ENCODE results near the gene BEAN1. TPM values are rescaled to one million over a fixed set of nuclear protein-coding genes. Genes with fewer than 3 reads are reported as not detected.
A peak's percentile ranks its signal among the peaks of the same experiment; 100 is the strongest.

BEAN1 gene
- total and polyA plus RNA-seq, 5 donors from 2014 or later = 0.07 to 0.17 TPM; not detected in 3

GRCh38 chr16:66478733-66479511 is 51.8 kb downstream of the BEAN1 start:
- no peaks in the 10 kb centered on the region for H3K36me3 Mint-ChIP-seq
- Histone ChIP-seq H3K27me3 (ENCODE audit: control insufficient read depth, insufficient read depth, low read length) (no peaks in the 10 kb centered on the region), H3K4me3 (ENCODE audit: low read depth, low read length) (peak overlapping the region; percentile 15), H3K36me3 (ENCODE audit: control insufficient read depth, insufficient read depth, low read length) (no peaks in the 10 kb centered on the region), H3K27ac (ENCODE audit: insufficient read depth, low read length, poor library complexity, severe bottlenecking) (no peak overlapping the region), H3K4me1 (ENCODE audit: control insufficient read depth, insufficient read depth, low read length, poor library complexity, severe bottlenecking) (peaks cover 29% of the 10 kb centered on the region), H3K9me3 (ENCODE audit: control insufficient read depth in 2 of 2, low read length in 2 of 2) (no peaks in the 10 kb centered on the region)
- peak overlapping the region in 2 of 4 donors; percentile 53 to 74 for H3K4me3 Mint-ChIP-seq
- H3K27ac Mint-ChIP-seq = peak overlapping the region in 2 of 3 donors; percentile 21 to 92
- peak; percentile 49 to 88 (median 76) for DNase-seq
- no peaks in the 10 kb centered on the region for H3K9me3 Mint-ChIP-seq
- H3K27me3 Mint-ChIP-seq = no peaks in the 10 kb centered on the region
- peaks cover 5 to 48% (median 25%) of the 10 kb centered on the region in 4 donors for H3K4me1 Mint-ChIP-seq
- peak; percentile 83 to 84 for ATAC-seq (ENCODE audit: low read depth in 2 of 2)

GRCh38 chr16:66479661-66480264 is 52.7 kb downstream of the BEAN1 start:
- Histone ChIP-seq H3K4me1 (ENCODE audit: control insufficient read depth, insufficient read depth, low read length, poor library complexity, severe bottlenecking) (peaks cover 24% of the 10 kb centered on the region), H3K4me3 (ENCODE audit: low read depth, low read length) (no peak overlapping the region), H3K36me3 (ENCODE audit: control insufficient read depth, insufficient read depth, low read length) (no peaks in the 10 kb centered on the region), H3K9me3 (ENCODE audit: control insufficient read depth in 2 of 2, low read length in 2 of 2) (no peaks in the 10 kb centered on the region), H3K27ac (ENCODE audit: insufficient read depth, low read length, poor library complexity, severe bottlenecking) (no peak overlapping the region), H3K27me3 (ENCODE audit: control insufficient read depth, insufficient read depth, low read length) (no peaks in the 10 kb centered on the region)
- no peaks in the 10 kb centered on the region for H3K36me3 Mint-ChIP-seq
- no peaks in the 10 kb centered on the region for H3K9me3 Mint-ChIP-seq
- no peak overlapping the region for H3K27ac Mint-ChIP-seq
- no peaks in the 10 kb centered on the region for H3K27me3 Mint-ChIP-seq
- H3K4me1 Mint-ChIP-seq = peaks cover 3 to 43% (median 20%) of the 10 kb centered on the region in 4 donors
- DNase-seq (no peak), ATAC-seq (ENCODE audit: low read depth in 2 of 2) (no peak)
- peak overlapping the region in 1 of 4 donors; percentile 30 for H3K4me3 Mint-ChIP-seq

- H3K27me3 Mint-ChIP-seq = no peaks in the 10 kb centered on the region
- ATAC-seq (ENCODE audit: low read depth in 2 of 2) = no peak
- no peaks in the 10 kb centered on the region for H3K36me3 Mint-ChIP-seq
- no peaks in the 10 kb centered on the region for H3K9me3 ChIP-seq (ENCODE audit: control insufficient read depth in 2 of 2, low read length in 2 of 2)
- H3K4me1 ChIP-seq (ENCODE audit: control insufficient read depth, insufficient read depth, low read length, poor library complexity, severe bottlenecking) = peaks cover 20% of the 10 kb centered on the region
- peak overlapping the region in 1 of 3 donors; percentile 9 for H3K27ac Mint-ChIP-seq
- DNase-seq = no peak
- no peaks in the 10 kb centered on the region for H3K9me3 Mint-ChIP-seq
- H3K4me1 Mint-ChIP-seq = peaks cover 0 to 39% (median 17%) of the 10 kb centered on the region in 4 donors
- H3K4me3 Mint-ChIP-seq = no peak overlapping the region
- H3K27ac ChIP-seq (ENCODE audit: insufficient read depth, low read length, poor library complexity, severe bottlenecking) = no peak overlapping the region
- H3K4me3 ChIP-seq (ENCODE audit: low read depth, low read length) = no peak overlapping the region
- H3K27me3 ChIP-seq (ENCODE audit: control insufficient read depth, insufficient read depth, low read length) = no peaks in the 10 kb centered on the region
- no peaks in the 10 kb centered on the region for H3K36me3 ChIP-seq (ENCODE audit: control insufficient read depth, insufficient read depth, low read length)
These were observed 53.4 kb downstream of the BEAN1 start for GRCh38 chr16:66480265-66481080.

GRCh38 chr16:66481081-66481942 is 54.2 kb downstream of the BEAN1 start:
- no peaks in the 10 kb centered on the region for H3K9me3 Mint-ChIP-seq
- no peaks in the 10 kb centered on the region for H3K36me3 Mint-ChIP-seq
- peaks cover 20% of the 10 kb centered on the region for H3K4me1 ChIP-seq (ENCODE audit: control insufficient read depth, insufficient read depth, low read length, poor library complexity, severe bottlenecking)
- no peak overlapping the region for H3K4me3 ChIP-seq (ENCODE audit: low read depth, low read length)
- peak overlapping the region in 2 of 3 donors; percentile 9 to 26 for H3K27ac Mint-ChIP-seq
- H3K27me3 Mint-ChIP-seq = no peaks in the 10 kb centered on the region
- no peak for ATAC-seq (ENCODE audit: low read depth in 2 of 2)
- peaks cover 0 to 35% (median 17%) of the 10 kb centered on the region in 4 donors for H3K4me1 Mint-ChIP-seq
- H3K27me3 ChIP-seq (ENCODE audit: control insufficient read depth, insufficient read depth, low read length) = no peaks in the 10 kb centered on the region
- no peak for DNase-seq
- H3K9me3 ChIP-seq (ENCODE audit: control insufficient read depth in 2 of 2, low read length in 2 of 2) = no peaks in the 10 kb centered on the region
- no peak overlapping the region for H3K27ac ChIP-seq (ENCODE audit: insufficient read depth, low read length, poor library complexity, severe bottlenecking)
- H3K4me3 Mint-ChIP-seq = no peak overlapping the region
- H3K36me3 ChIP-seq (ENCODE audit: control insufficient read depth, insufficient read depth, low read length) = no peaks in the 10 kb centered on the region

GRCh38 chr16:66481943-66482390 is 54.9 kb downstream of the BEAN1 start:
- H3K9me3 Mint-ChIP-seq = no peaks in the 10 kb centered on the region
- Histone ChIP-seq H3K36me3 (ENCODE audit: control insufficient read depth, insufficient read depth, low read length) (no peaks in the 10 kb centered on the region), H3K27ac (ENCODE audit: insufficient read depth, low read length, poor library complexity, severe bottlenecking) (no peak overlapping the region), H3K27me3 (ENCODE audit: control insufficient read depth, insufficient read depth, low read length) (no peaks in the 10 kb centered on the region), H3K9me3 (ENCODE audit: control insufficient read depth in 2 of 2, low read length in 2 of 2) (no peaks in the 10 kb centered on the region), H3K4me3 (ENCODE audit: low read depth, low read length) (no peak overlapping the region), H3K4me1 (ENCODE audit: control insufficient read depth, insufficient read depth, low read length, poor library complexity, severe bottlenecking) (peaks cover 20% of the 10 kb centered on the region)
- no peaks in the 10 kb centered on the region for H3K36me3 Mint-ChIP-seq
- H3K27ac Mint-ChIP-seq = no peak overlapping the region
- ATAC-seq (ENCODE audit: low read depth in 2 of 2) (no peak), DNase-seq (no peak)
- no peak overlapping the region for H3K4me3 Mint-ChIP-seq
- H3K4me1 Mint-ChIP-seq = peaks cover 0 to 30% (median 16%) of the 10 kb centered on the region in 4 donors
- H3K27me3 Mint-ChIP-seq = no peaks in the 10 kb centered on the region

- Mint-ChIP-seq H3K27ac (peak overlapping the region in 2 of 3 donors; percentile 73 to 76), H3K27me3 (no peaks in the 10 kb centered on the region), H3K9me3 (no peaks in the 10 kb centered on the region), H3K36me3 (no peaks in the 10 kb centered on the region), H3K4me1 (peaks cover 0 to 20% (median 7%) of the 10 kb centered on the region in 4 donors), H3K4me3 (no peak overlapping the region)
- peaks cover 14% of the 10 kb centered on the region for H3K4me1 ChIP-seq (ENCODE audit: control insufficient read depth, insufficient read depth, low read length, poor library complexity, severe bottlenecking)
- H3K36me3 ChIP-seq (ENCODE audit: control insufficient read depth, insufficient read depth, low read length) = no peaks in the 10 kb centered on the region
- no peaks in the 10 kb centered on the region for H3K9me3 ChIP-seq (ENCODE audit: control insufficient read depth in 2 of 2, low read length in 2 of 2)
- H3K4me3 ChIP-seq (ENCODE audit: low read depth, low read length) = no peak overlapping the region
- DNase-seq (peak; percentile 58 to 71 (median 63)), ATAC-seq (ENCODE audit: low read depth in 2 of 2) (peak; percentile 65 to 68)
- H3K27ac ChIP-seq (ENCODE audit: insufficient read depth, low read length, poor library complexity, severe bottlenecking) = no peak overlapping the region
- H3K27me3 ChIP-seq (ENCODE audit: control insufficient read depth, insufficient read depth, low read length) = no peaks in the 10 kb centered on the region
These were observed 56.8 kb downstream of the BEAN1 start for GRCh38 chr16:66483689-66484452.
